Endothelial cell of umbilical vein (primary cell): ENCODE results near the gene CCDC57. TPM values are rescaled to one million over a fixed set of nuclear protein-coding genes. Genes with fewer than 3 reads are reported as not detected.
"Not testable (repeated sequence)": the region's sequence is repeated elsewhere in the genome, so short reads cannot be mapped to it uniquely, and the experiment has no call there.

ENCODE experiments used
- BruUV-seq: library from RNA; stranded (reverse); fragments of 400-500 nt; replicated peaks from 2 replicates; lab custom pipeline; 2021; lab: Mats Ljungman, UMichigan
- CTCF ChIA-PET: fragments of 300-600, 350-600 bp; sonication (Branson Sonifier 250); formaldehyde crosslinking; loops from one replicate; lab custom pipeline; 2021; ENCODE audit warnings: antibody characterized with exemption, inconsistent platforms; lab: Charles Lee
- POLR2A ChIA-PET: fragments of 300-600, 350-600 bp; sonication (Branson Sonifier 250); formaldehyde crosslinking; loops from one replicate; lab custom pipeline; 2021; ENCODE audit warnings: antibody characterized with exemption, inconsistent platforms; lab: Charles Lee
- DNase-seq: peaks from one replicate; pipeline ENCODE4 v3.0.0-alpha.2; 2011; ENCODE audit warnings: low read depth, low spot score
- FAIRE-seq: peaks from 2 replicates; lab custom pipeline; 2011; peaks lifted over from hg19 to GRCh38; lab: Jason Lieb, UNC
- H2AFZ ChIP-seq: 2 replicates; pipeline ENCODE4 v1.6.0; 2012; ENCODE audit warnings: low read depth, low read length, control low read depth, inconsistent platforms
- H3K27ac ChIP-seq: 2 replicates; pipeline ENCODE4 v1.5.1; 2011; ENCODE audit warnings: low read depth, mild to moderate bottlenecking, control low read depth, low read length, moderate library complexity; ENCODE audit not compliant: insufficient read depth
- H3K27me3 ChIP-seq, 2 experiments: 2 replicates each; pipeline versions ENCODE4 v1.6.0 to v1.6.1; 2011; ENCODE audit warnings: low read length in 2 of 2, mixed read lengths in 1 of 2; ENCODE audit not compliant: control insufficient read depth in 2 of 2, insufficient read depth in 2 of 2
- H3K36me3 ChIP-seq, 2 experiments: 2 replicates in 1 of 2; 3 replicates in 1 of 2; pipeline ENCODE4 v1.5.1; 2011; ENCODE audit warnings: low read length in 2 of 2, mild to moderate bottlenecking in 1 of 2, moderate library complexity in 1 of 2; ENCODE audit not compliant: control insufficient read depth in 2 of 2, insufficient read depth in 2 of 2; ENCODE audit errors: extremely low read depth in 1 of 2
- H3K4me1 ChIP-seq: 3 replicates; pipeline ENCODE4 v1.5.1; 2011; ENCODE audit warnings: mild to moderate bottlenecking, low read length; ENCODE audit not compliant: control insufficient read depth, insufficient read depth; ENCODE audit errors: extremely low read depth
- H3K4me2 ChIP-seq: 2 replicates; pipeline ENCODE4 v1.6.1; 2011; ENCODE audit warnings: low read length, control low read depth, mixed read lengths; ENCODE audit not compliant: insufficient read depth
- H3K4me3 ChIP-seq, 3 experiments: fragments of 200-600 bp in 1 of 3; sonication (generic), shearing (Covaris generic) in 1 of 3; replicated peaks in 1 of 3; 2 replicates each; pipeline ENCODE4 v1.5.1; 2011 to 2016; ENCODE audit warnings: control low read depth in 3 of 3, low read length in 3 of 3, mild to moderate bottlenecking in 2 of 3, inconsistent platforms in 1 of 3, low read depth in 1 of 3, moderate library complexity in 1 of 3; ENCODE audit not compliant: insufficient read depth in 1 of 3
- H3K79me2 ChIP-seq: 2 replicates; pipeline ENCODE4 v1.6.0; 2012; ENCODE audit warnings: low read length, inconsistent platforms; ENCODE audit not compliant: control insufficient read depth, insufficient read depth
- H3K9ac ChIP-seq: replicated peaks from 2 replicates; pipeline ENCODE3; 2011; ENCODE audit warnings: low read length, control low read depth; ENCODE audit not compliant: insufficient read depth; ENCODE audit errors: extremely low read depth
- H3K9me1 ChIP-seq: replicated peaks from 3 replicates; pipeline ENCODE4 v1.6.0; 2011; ENCODE audit warnings: mild to moderate bottlenecking, low read length; ENCODE audit not compliant: control insufficient read depth, insufficient read depth; ENCODE audit errors: extremely low read depth
- H3K9me3 ChIP-seq: replicated peaks from 2 replicates; pipeline ENCODE4 v1.5.1; 2012; ENCODE audit warnings: low read length, inconsistent platforms; ENCODE audit not compliant: control insufficient read depth, insufficient read depth
- H4K20me1 ChIP-seq: replicated peaks from 2 replicates; pipeline ENCODE3; 2011; ENCODE audit warnings: mild to moderate bottlenecking, low read length; ENCODE audit not compliant: control insufficient read depth, insufficient read depth; ENCODE audit errors: extremely low read depth
- FOS ChIP-seq: IDR thresholded peaks from 2 replicates; pipeline ENCODE4 v1.6.1; 2011; ENCODE audit warnings: mild to moderate bottlenecking, low read length, moderate library complexity, borderline replicate concordance; ENCODE audit not compliant: insufficient read depth
- GATA2 ChIP-seq: IDR thresholded peaks from 2 replicates; pipeline ENCODE4 v1.7.0; 2011; ENCODE audit warnings: low read depth, mild to moderate bottlenecking, moderate library complexity, mixed read lengths, low read length; ENCODE audit not compliant: insufficient read length, insufficient read depth
- JUN ChIP-seq: IDR thresholded peaks from 2 replicates; pipeline ENCODE4 v1.6.1; 2011; ENCODE audit warnings: borderline replicate concordance, low read depth; ENCODE audit not compliant: insufficient read length, insufficient read depth
- POLR2A ChIP-seq: IDR thresholded peaks from 2 replicates; pipeline ENCODE4 v1.6.1; 2012; ENCODE audit warnings: low read depth, mild to moderate bottlenecking, control low read depth, low read length
- dilution Hi-C: fragments of 300-500 bp; cut with MboI; formaldehyde crosslinking; loops from one replicate; pipeline ENCODE4 v1.15.0; 2019; ENCODE audit warnings: low sequenced_read_pairs; ENCODE audit not compliant: extremely low pct_ligation_motif_present
- intact Hi-C: fragments of 100-400 bp; cut with micrococcal nuclease; formaldehyde crosslinking; loops from one replicate; pipeline ENCODE4 v1.10.0; 2022
- polyA plus RNA-seq, 4 experiments: library from polyadenylated mRNA; depleted of rRNA in 3 of 4; stranded (reverse) in 3 of 4; unstranded in 1 of 4; fragments of >200 nt; gene quantifications; 2 replicates each; pipeline versions ENCODE4 v1.2.1 to v1.2.3, GENCODE V29; 2011 to 2012; ENCODE audit warnings: missing spikeins in 1 of 4
- total RNA-seq: library from RNA; stranded (reverse); gene quantifications from 2 replicates; pipeline ENCODE4 v1.2.3, GENCODE V29; 2021
- TF ChIP-seq, protein P1 (sequence below): IDR thresholded peaks from 2 replicates; pipeline ENCODE4 v1.6.1; 2011; ENCODE audit not compliant: insufficient read depth, insufficient read length

Gene CCDC57
- total and polyA plus RNA-seq, 2 donors (not counting 3 experiments of a cell fraction or from before 2014, with no cell fraction given): 18.6 to 31.6 TPM

DNA sequence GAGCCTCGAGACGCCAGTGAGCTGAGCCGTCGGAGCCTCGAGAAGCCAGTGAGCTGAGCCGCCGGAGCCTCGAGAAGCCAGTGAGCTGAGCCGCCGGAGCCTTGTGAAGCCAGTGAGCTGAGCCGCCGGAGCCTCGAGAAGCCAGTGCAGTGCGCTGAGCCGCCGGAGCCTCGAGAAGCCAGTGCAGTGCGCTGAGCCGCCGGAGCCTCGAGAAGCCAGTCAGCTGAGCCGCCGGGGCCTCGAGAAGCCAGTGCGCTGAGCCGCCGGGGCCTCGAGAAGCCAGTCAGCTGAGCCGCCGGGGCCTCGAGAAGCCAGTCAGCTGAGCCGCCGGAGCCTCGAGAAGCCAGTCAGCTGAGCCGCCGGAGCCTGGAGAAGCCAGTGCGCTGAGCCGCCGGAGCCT is 41.5 kb upstream of the CCDC57 start:
- H4K20me1 ChIP-seq, intact Hi-C loops, H3K9me1 ChIP-seq, FAIRE-seq, H3K4me3 ChIP-seq, H3K4me2 ChIP-seq, H2AFZ ChIP-seq, DNase-seq, H3K4me1 ChIP-seq, BruUV-seq, H3K27ac ChIP-seq, dilution Hi-C loops, H3K9ac ChIP-seq, H3K9me3 ChIP-seq, H3K27me3 ChIP-seq: not testable (repeated sequence)
- CTCF ChIA-PET: interaction anchor here (0.9 to 1.2 kb wide), 3 partner anchors 10 to 223 kb away, joined by 3 to 4 read pairs (median 4); no protein-coding TSS in a partner anchor
- POLR2A ChIA-PET: interaction anchor here (0.7 kb wide), 1 partner anchor 384 kb away, joined by 3 read pairs; no protein-coding TSS in a partner anchor
- Histone ChIP-seq H3K79me2 (peaks cover 66% of the 10 kb centered on the region), H3K36me3 (peaks cover 36 to 63% of the 10 kb centered on the region in 2 experiments)

DNA sequence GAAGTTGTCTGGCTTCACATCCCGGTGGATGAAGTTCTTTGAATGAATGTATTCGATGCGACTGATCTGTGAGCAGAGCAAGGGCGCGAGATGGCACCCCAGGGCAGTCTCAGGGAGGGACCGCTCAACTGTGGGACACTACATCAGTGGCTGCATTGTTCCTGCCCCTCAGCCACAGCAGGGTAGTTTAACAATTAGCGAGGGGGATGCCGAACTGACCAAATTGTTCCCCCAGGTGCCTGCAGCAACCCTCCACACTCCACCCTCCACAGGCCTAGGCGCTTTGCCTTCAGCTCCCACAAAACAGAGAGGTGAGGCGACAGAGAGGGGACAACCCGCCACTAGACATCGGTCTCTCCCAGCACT is 40.5 kb upstream of the CCDC57 start:
- CTCF ChIA-PET: no interaction called here
- dilution Hi-C loops: no loop called here
- H3K4me1 ChIP-seq: no peaks in the 10 kb centered on the region
- H3K4me2 ChIP-seq: no peak overlapping the region
- H3K9me1 ChIP-seq: no peaks in the 10 kb centered on the region
- H2AFZ ChIP-seq: no peak overlapping the region
- no TSS peak for BruUV-seq
- FAIRE-seq (no peak), DNase-seq (no peak)
- H4K20me1 ChIP-seq: no peaks in the 10 kb centered on the region
- no peaks in the 10 kb centered on the region for H3K27me3 ChIP-seq
- POLR2A ChIA-PET: no interaction called here
- H3K36me3 ChIP-seq: peaks cover 30 to 63% of the 10 kb centered on the region in 2 experiments
- intact Hi-C loops: no loop called here
- no peak overlapping the region for H3K27ac ChIP-seq
- H3K9me3 ChIP-seq: no peaks in the 10 kb centered on the region
- no peak overlapping the region for H3K9ac ChIP-seq
- TF ChIP-seq JUN: no peak
- TF ChIP-seq, protein P1, sequence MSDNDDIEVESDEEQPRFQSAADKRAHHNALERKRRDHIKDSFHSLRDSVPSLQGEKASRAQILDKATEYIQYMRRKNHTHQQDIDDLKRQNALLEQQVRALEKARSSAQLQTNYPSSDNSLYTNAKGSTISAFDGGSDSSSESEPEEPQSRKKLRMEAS: no peak
- TF ChIP-seq POLR2A: no peak
- TF ChIP-seq FOS: no peak
- no peak for TF ChIP-seq GATA2
- H3K4me3 ChIP-seq: no peak overlapping the region
- H3K79me2 ChIP-seq: peaks cover 58% of the 10 kb centered on the region
